ENCODE results near the gene RAB37.

GRCh38 chr17:74764751-74765286, 27.8 kb downstream of the RAB37 start:
- TF ChIP-seq CTCF (IDR thresholded peaks at IDR 0.05; ENCODE audit: control extremely low read depth in 1 of 3, insufficient read depth in 1 of 3, low read depth in 1 of 3, low read length in 3 of 3) = no peak
- TF ChIP-seq JUN (IDR thresholded peaks at IDR 0.05; ENCODE audit: low read depth, low read length) = no peak
- no peak for TF ChIP-seq POLR2A (IDR thresholded peaks at IDR 0.05; ENCODE audit: control extremely low read depth in 1 of 2, low read depth in 2 of 2, low read length in 2 of 2)
- no peak for TF ChIP-seq GTF2F1 (IDR thresholded peaks at IDR 0.05; ENCODE audit: borderline replicate concordance, low read depth, low read length)
- no peak for TF ChIP-seq TAF1 (IDR thresholded peaks at IDR 0.05; ENCODE audit: low read depth, low read length)
- TF ChIP-seq EP300 (IDR thresholded peaks at IDR 0.05; ENCODE audit: borderline replicate concordance in 1 of 2, low read depth in 2 of 2, low read length in 2 of 2) = no peak
- TF ChIP-seq YY1 (IDR thresholded peaks at IDR 0.05; ENCODE audit: low read depth, low read length) = no peak
- TF ChIP-seq USF2 (IDR thresholded peaks at IDR 0.05; ENCODE audit: low read length) = no peak
- no peak for TF ChIP-seq EZH2 (IDR thresholded peaks at IDR 0.05; ENCODE audit: low read depth, low read length, severe bottlenecking)
- no peak for TF ChIP-seq TEAD4 (IDR thresholded peaks at IDR 0.05; ENCODE audit: low read depth, low read length)
- no peak for TF ChIP-seq ZNF274 (IDR thresholded peaks at IDR 0.05; ENCODE audit: borderline replicate concordance, extremely low read depth, low read length)

Measured in H1 (cell line).